CD4-positive, alpha-beta T cell (primary cell): ENCODE data around the gene LMAN2. TPM values are rescaled to one million over a fixed set of nuclear protein-coding genes. Genes with fewer than 3 reads are reported as not detected.
A peak's percentile ranks its signal among the peaks of the same experiment; 100 is the strongest.

Source experiments
- ATAC-seq: fragments of 200-7000 bp; cut with Tn5 transposase; one replicate; pipeline ENCODE4 v1.10.0; 2022; ENCODE audit warnings: mild to moderate bottlenecking; ENCODE audit not compliant: poor library complexity
- CTCF ChIA-PET: fragments of 350-600 bp; sonication (Branson Sonifier 250); formaldehyde crosslinking; loops from one replicate; lab custom pipeline; 2021; ENCODE audit warnings: antibody characterized with exemption, inconsistent platforms; lab: Charles Lee
- POLR2A ChIA-PET: fragments of 350-600 bp; sonication (Branson Sonifier 250); formaldehyde crosslinking; loops from one replicate; lab custom pipeline; 2021; ENCODE audit warnings: antibody characterized with exemption, inconsistent platforms; lab: Charles Lee
- DNase-seq, 14 experiments: peaks; one replicate each; pipeline ENCODE4 v3.0.0-alpha.2; 2013 to 2020; ENCODE audit warnings: mixed read lengths in 2 of 14
- H3K27ac ChIP-seq, 2 donors: one replicate each; pipeline versions ENCODE4 v1.5.1 to v1.7.0; 2013; ENCODE audit warnings: low read length in 2 of 2, low read depth in 1 of 2, mild to moderate bottlenecking in 1 of 2
- H3K27me3 ChIP-seq, 2 experiments: 1 replicate in 1 of 2; 2 replicates in 1 of 2; pipeline versions ENCODE4 v1.6.1 to v1.7.0; 2013; ENCODE audit warnings: low read length in 2 of 2, control low read depth in 1 of 2, mild to moderate bottlenecking in 1 of 2, moderate library complexity in 1 of 2; ENCODE audit not compliant: insufficient read depth in 2 of 2, control insufficient read depth in 1 of 2
- H3K36me3 ChIP-seq: one replicate; pipeline ENCODE4 v1.6.1; 2013; ENCODE audit warnings: low read length, control low read depth; ENCODE audit not compliant: insufficient read depth
- H3K4me1 ChIP-seq: one replicate; pipeline ENCODE4 v1.6.1; 2013; ENCODE audit warnings: low read length, control low read depth; ENCODE audit not compliant: insufficient read depth
- H3K4me3 ChIP-seq: one replicate; pipeline ENCODE4 v1.5.1; 2013; ENCODE audit warnings: mild to moderate bottlenecking, low read length, moderate library complexity
- H3K9me3 ChIP-seq, 2 experiments: 1 replicate in 1 of 2; 2 replicates in 1 of 2; pipeline versions ENCODE4 v1.6.1 to v1.7.0; 2013; ENCODE audit warnings: low read length in 2 of 2, mild to moderate bottlenecking in 2 of 2, control low read depth in 1 of 2, moderate library complexity in 1 of 2; ENCODE audit not compliant: control insufficient read depth in 1 of 2, insufficient read depth in 1 of 2
- H3K27ac Mint-ChIP-seq: one replicate; pipeline ENCODE4 v1.8.0; 2020; ENCODE audit warnings: mixed read lengths
- H3K27me3 Mint-ChIP-seq: one replicate; pipeline ENCODE4 v1.8.0; 2021; ENCODE audit warnings: mixed read lengths
- H3K36me3 Mint-ChIP-seq: one replicate; pipeline ENCODE4 v1.8.0; 2021; ENCODE audit warnings: low read depth, mixed read lengths
- H3K4me1 Mint-ChIP-seq: one replicate; pipeline ENCODE4 v1.8.0; 2021; ENCODE audit warnings: low read depth, mixed read lengths
- H3K4me3 Mint-ChIP-seq: one replicate; pipeline ENCODE4 v1.8.0; 2020; ENCODE audit warnings: mild to moderate bottlenecking, mixed read lengths
- H3K9me3 Mint-ChIP-seq: one replicate; pipeline ENCODE4 v1.8.0; 2020; ENCODE audit warnings: mixed read lengths
- CTCF ChIP-seq: fragments of 200-600 bp; IDR thresholded peaks from one replicate; pipeline ENCODE4 v1.8.0; 2022; ENCODE audit warnings: antibody characterized with exemption, mild to moderate bottlenecking
- intact Hi-C, 2 experiments: fragments of 100-400 bp; cut with DNase I in 1 of 2; cut with micrococcal nuclease in 1 of 2; formaldehyde crosslinking; loops; one replicate each; pipeline versions ENCODE4 v1.15.1 to v1.9.0; 2023 to 2025; cut with DNase I, micrococcal nuclease
- polyA plus RNA-seq, 2 donors: library from polyadenylated mRNA; unstranded; fragments of 120-200 nt; gene quantifications; one replicate each; pipeline ENCODE4 v1.2.1, GENCODE V29; 2013
- total RNA-seq, 174 experiments: library from RNA in 2 of 174; stranded (reverse) in 2 of 174; gene quantifications; one replicate each; pipeline ENCODE4 v1.2.3 and lab custom pipeline; 2021 to 2026

The LMAN2 gene
- total RNA-seq (10 to 100 TPM; 54.5 to 55.6 TPM), total RNA-seq (lab: John Stamatoyannopoulos, UW) (78.2 to 166 (median 117) reads per million in 172 experiments)
- 124 TPM for polyA plus RNA-seq (2013, experiment 1 of 2)
- 125 TPM for polyA plus RNA-seq (2013, experiment 2 of 2)

- TF ChIP-seq CTCF, result no peak
- CTCF ChIA-PET, result interaction anchor here (1.0 to 2.0 kb wide), 9 partner anchors 17 to 106 kb away, joined by 3 to 13 read pairs (median 5); no protein-coding TSS in a partner anchor
Measured at GRCh38 chr5:177351392-177352329, at the start of gene LMAN2. Gene LMAN2 (minus strand): TSS chr5:177351668. CDS start chr5:177351647, 21 bp downstream.

GRCh38 chr5:177399997-177400868 lies 48.8 kb upstream of the LMAN2 start, which contains the start of gene PFN3:
Gene PFN3 (minus strand): TSS chr5:177400661. CDS start chr5:177400576, 85 bp downstream.
- no peak for TF ChIP-seq CTCF
- POLR2A ChIA-PET, result interaction anchor here (11.0 kb wide), 1 partner anchor 49 kb away, joined by 435 read pairs; the partner anchor contains the start of gene PRR7
- no peak within 1 kb of the TSS for H3K4me3 Mint-ChIP-seq
- H3K27me3 Mint-ChIP-seq, result no peaks in the 10 kb centered on the region
- H3K4me1 Mint-ChIP-seq, result peaks cover 23% of the 10 kb centered on the region
- no peak within 1 kb of the TSS for H3K27ac ChIP-seq
- CTCF ChIA-PET, result interaction anchor here (9.7 kb wide), 1 partner anchor 51 kb away, joined by 352 read pairs; the partner anchor contains the start of gene PRR7
- no peak within 1 kb of the TSS for H3K27ac Mint-ChIP-seq
- no peaks in the 10 kb centered on the region for H3K9me3 Mint-ChIP-seq
- ATAC-seq (no peak), DNase-seq (peak in 1 of 14 experiments; percentile 35)
- intact Hi-C loops, result loop anchor here in 1 of 2 experiments (10.0 kb wide), 1 partner anchor 665 kb away; no protein-coding TSS in a partner anchor
- H3K4me1 ChIP-seq, result peaks cover 32% of the 10 kb centered on the region
- no peaks in the 10 kb centered on the region for H3K9me3 ChIP-seq
- H3K27me3 ChIP-seq, result peaks cover 0 to 2% of the 10 kb centered on the region in 2 experiments
- no peak within 1 kb of the TSS for H3K4me3 ChIP-seq
- H3K36me3 ChIP-seq, result no peaks in the 10 kb centered on the region
- no peaks in the 10 kb centered on the region for H3K36me3 Mint-ChIP-seq

More at GRCh38 chr5:177351392-177352329, at the start of gene LMAN2:
- H3K4me1 Mint-ChIP-seq, result peaks cover 71% of the 10 kb centered on the region
- no peaks in the 10 kb centered on the region for H3K27me3 Mint-ChIP-seq
- POLR2A ChIA-PET, result interaction anchor here (0.8 to 2.5 kb wide), 21 partner anchors 8 to 814 kb away, joined by 3 to 17 read pairs (median 5); partner anchors contain the start of genes GRK6, PRELID1, RAB24 and RNF44
- intact Hi-C loops, result loop anchor here in 1 of 2 experiments (1.0 to 10.0 kb wide), 4 partner anchors 219 to 967 kb away; partner anchors contain the start of genes B4GALT7, HIGD2A, NHP2 and NOP16
- Histone ChIP-seq H3K36me3 (peaks cover 28% of the 10 kb centered on the region), H3K27ac (peak within 1 kb of the TSS; percentile 85 to 95), H3K9me3 (no peaks in the 10 kb centered on the region), H3K4me1 (peaks cover 63% of the 10 kb centered on the region), H3K27me3 (no peaks in the 10 kb centered on the region), H3K4me3 (peak within 1 kb of the TSS; percentile 95)
- peak within 1 kb of the TSS; percentile 98 for H3K27ac Mint-ChIP-seq
- DNase-seq (peak; percentile 83 to 96 (median 86)), ATAC-seq (peak; percentile 99)
- H3K4me3 Mint-ChIP-seq, result peak within 1 kb of the TSS; percentile 95
- peaks cover 38% of the 10 kb centered on the region for H3K36me3 Mint-ChIP-seq
- H3K9me3 Mint-ChIP-seq, result no peaks in the 10 kb centered on the region
